ENCODE measurements around the gene ETV2. TPM values are rescaled to one million over a fixed set of nuclear protein-coding genes. Genes with fewer than 3 reads are reported as not detected.

ETV2 gene
- total and polyA plus RNA-seq, 12 donors = 0.38 to 5.3 (median 2.2) TPM; not detected in 2

DNA sequence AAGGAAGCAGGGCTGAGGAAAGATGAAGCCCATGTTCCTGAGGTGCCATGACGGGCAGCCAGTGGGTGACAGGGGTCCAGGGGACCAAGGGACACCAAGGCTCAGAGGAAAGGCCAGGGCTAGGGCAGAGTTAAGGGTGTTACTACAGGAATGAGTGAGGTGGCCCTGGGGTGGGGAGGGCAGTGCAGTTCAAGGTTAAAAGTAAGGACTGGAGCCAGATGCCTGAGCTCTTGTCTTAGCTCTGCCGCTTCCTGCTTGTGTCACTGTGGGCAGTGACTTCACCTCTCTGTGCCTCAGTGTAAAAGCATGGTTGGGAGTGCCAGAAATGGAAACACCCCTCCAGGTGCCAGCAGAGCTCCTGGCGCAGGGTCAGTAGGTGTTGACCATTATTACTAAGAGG is 4.9 kb upstream of the ETV2 start:
- no peaks in the 10 kb centered on the region for H3K27me3 ChIP-seq
- H3K4me3 ChIP-seq = no peak overlapping the region
- H3K36me3 ChIP-seq (replicated peaks in 1 of 2) = peaks cover 0 to 68% of the 10 kb centered on the region in 2 donors
- DNase-seq = no peak
- H3K4me1 ChIP-seq (replicated peaks in 1 of 2) = no peaks in the 10 kb centered on the region
- H3K9me3 ChIP-seq (replicated peaks in 1 of 3) = no peaks in the 10 kb centered on the region
- intact Hi-C loops (cut with DNase I) = no loop called here
- no peak for TF ChIP-seq CTCF (IDR thresholded peaks at IDR 0.05)
- no peak for TF ChIP-seq POLR2A (IDR thresholded peaks at IDR 0.05)
- 70 to 86% (median 81%) methylated on average over 2 to 3 of the region's 3 CpGs for WGBS, 4 donors
- H3K27ac ChIP-seq = no peak overlapping the region

DNA sequence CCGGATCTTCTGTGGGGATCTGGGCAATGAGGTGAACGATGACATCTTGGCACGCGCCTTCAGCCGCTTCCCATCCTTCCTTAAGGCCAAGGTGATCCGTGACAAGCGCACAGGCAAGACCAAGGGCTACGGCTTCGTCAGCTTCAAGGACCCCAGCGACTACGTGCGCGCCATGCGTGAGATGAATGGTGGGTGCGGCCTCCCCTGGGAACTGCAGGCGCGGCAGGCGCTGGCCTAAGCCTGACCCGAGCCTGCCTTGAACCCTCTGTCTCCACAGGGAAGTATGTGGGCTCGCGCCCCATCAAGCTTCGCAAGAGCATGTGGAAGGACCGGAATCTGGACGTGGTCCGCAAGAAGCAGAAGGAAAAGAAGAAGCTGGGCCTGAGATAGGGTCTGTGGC is 4.4 kb upstream of the ETV2 start:
- intact Hi-C loops (cut with DNase I) = no loop called here
- H3K27me3 ChIP-seq = no peaks in the 10 kb centered on the region
- peaks cover 0 to 63% of the 10 kb centered on the region in 2 donors for H3K36me3 ChIP-seq (replicated peaks in 1 of 2)
- H3K4me3 ChIP-seq = no peak overlapping the region
- WGBS, 4 donors = 83 to 94% (median 91%) methylated on average over 15 to 25 of the region's 25 CpGs
- H3K27ac ChIP-seq = no peak overlapping the region
- no peak for TF ChIP-seq POLR2A (IDR thresholded peaks at IDR 0.05)
- no peak for TF ChIP-seq CTCF (IDR thresholded peaks at IDR 0.05)
- no peaks in the 10 kb centered on the region for H3K9me3 ChIP-seq (replicated peaks in 1 of 3)
- H3K4me1 ChIP-seq (replicated peaks in 1 of 2) = no peaks in the 10 kb centered on the region
- no peak for DNase-seq

GRCh38 chr19:35639321-35639639 is 2.3 kb upstream of the ETV2 start:
- no peaks in the 10 kb centered on the region for H3K4me1 ChIP-seq (replicated peaks in 1 of 2)
- H3K9me3 ChIP-seq (replicated peaks in 1 of 3) = no peaks in the 10 kb centered on the region
- intact Hi-C loops (cut with DNase I) = no loop called here
- DNase-seq = no peak
- H3K4me3 ChIP-seq = no peak overlapping the region
- 52 to 67% (median 54%) methylated on average over 6 of the region's 6 CpGs for WGBS, 4 donors
- no peak overlapping the region for H3K27ac ChIP-seq
- no peaks in the 10 kb centered on the region for H3K27me3 ChIP-seq
- TF ChIP-seq CTCF (IDR thresholded peaks at IDR 0.05) (no peak), POLR2A (IDR thresholded peaks at IDR 0.05) (no peak)
- H3K36me3 ChIP-seq (replicated peaks in 1 of 2) = peaks cover 0 to 42% of the 10 kb centered on the region in 2 donors

DNA sequence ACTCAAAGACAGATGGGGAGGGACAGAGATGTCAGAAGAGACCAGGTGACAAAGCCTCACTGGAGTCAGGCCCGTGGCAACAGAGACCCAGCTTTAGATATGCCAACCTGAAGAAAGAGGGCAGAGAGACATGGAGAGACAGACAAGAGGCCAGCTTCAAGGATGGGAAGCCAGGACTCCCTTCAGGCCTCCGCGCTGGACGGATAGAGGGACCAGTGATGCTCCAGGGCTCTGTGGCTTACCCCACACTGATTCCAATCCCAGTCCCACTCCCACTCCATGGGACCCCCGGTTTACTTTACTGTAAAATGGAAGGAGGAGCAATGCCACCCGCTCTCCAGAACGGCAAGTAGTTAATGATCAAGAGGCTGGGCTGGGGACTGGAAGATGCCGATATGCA is 1.7 kb upstream of the ETV2 start:
- TF ChIP-seq CTCF (IDR thresholded peaks at IDR 0.05) (no peak), POLR2A (IDR thresholded peaks at IDR 0.05) (no peak)
- H3K27me3 ChIP-seq = no peaks in the 10 kb centered on the region
- 81 to 87% (median 86%) methylated on average over 8 of the region's 8 CpGs for WGBS, 4 donors

More for the DNA sequence above, 1.7 kb upstream of the ETV2 start:
- H3K4me1 ChIP-seq (replicated peaks in 1 of 2) = peaks cover 0 to 4% of the 10 kb centered on the region in 2 donors
- intact Hi-C loops (cut with DNase I) = no loop called here
- peaks cover 0 to 36% of the 10 kb centered on the region in 2 donors for H3K36me3 ChIP-seq (replicated peaks in 1 of 2)
- no peak overlapping the region for H3K4me3 ChIP-seq
- no peak for DNase-seq
- H3K27ac ChIP-seq = no peak overlapping the region
- H3K9me3 ChIP-seq (replicated peaks in 1 of 3) = no peaks in the 10 kb centered on the region

Measured in adrenal gland (tissue), 12 donors.